ENCODE results near the gene PCLO. TPM values are rescaled to one million over a fixed set of nuclear protein-coding genes. Genes with fewer than 3 reads are reported as not detected.

Gene PCLO
- total and polyA plus RNA-seq, 2 of the 4 experiments (the other 2 are of a cell fraction), result under 0.01 to 0.05 TPM

DNA sequence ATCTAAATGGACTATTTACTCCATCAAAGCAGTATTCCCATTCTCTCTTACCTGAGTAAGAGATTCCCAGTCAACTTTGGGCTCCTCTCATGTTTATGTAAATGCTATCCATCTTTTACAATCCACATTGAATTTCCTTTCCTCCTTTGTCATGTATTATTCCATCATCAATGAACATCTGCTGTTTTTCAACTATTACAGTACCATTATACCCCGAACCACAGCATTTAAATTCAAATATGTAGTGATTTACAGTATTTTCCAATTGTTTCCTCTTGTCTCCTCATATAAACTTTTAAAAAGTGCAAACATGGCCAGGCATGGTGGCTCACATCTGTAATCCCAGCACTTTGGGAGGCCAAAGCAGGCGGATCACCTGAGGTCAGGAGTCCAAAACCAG, 20.3 kb downstream of the PCLO start:
- no peak overlapping the region for H2BK15ac ChIP-seq (ENCODE audit: low read depth, low read length)
- POLR2A ChIA-PET (ENCODE audit: unreplicated experiment), result no interaction called here
- 80% methylated on average over 1 of the region's 2 CpGs; no CpG with 5 or more reads in 1 of the 2 experiments for WGBS, 2 experiments (ENCODE audit: extremely low coverage in 2 of 2, insufficient read length in 1 of 2)

More for the DNA sequence above, 20.3 kb downstream of the PCLO start:
- Histone ChIP-seq H3K9ac (ENCODE audit: low read depth, low read length) (no peak overlapping the region), H3K4me2 (ENCODE audit: low read depth, low read length) (no peak overlapping the region), H4K91ac (ENCODE audit: insufficient read depth, low read depth, low read length) (no peak overlapping the region), H3K14ac (replicated peaks; ENCODE audit: low read depth, low read length) (no peak overlapping the region), H3K9me1 (ENCODE audit: insufficient read depth, low read length) (no peaks in the 10 kb centered on the region), H3K27me3 (ENCODE audit: control insufficient read depth, insufficient read depth, low read length) (no peaks in the 10 kb centered on the region; the same call in 1 of the 2 replicates), H4K8ac (ENCODE audit: low read depth in 2 of 2, low read length in 2 of 2) (no peak overlapping the region), H4K5ac (ENCODE audit: low read depth, low read length) (no peak overlapping the region), H3K27ac (ENCODE audit: insufficient read depth, low read length) (no peak overlapping the region), H4K20me1 (ENCODE audit: insufficient read depth, low read length) (no peaks in the 10 kb centered on the region), H2AFZ (replicated peaks; ENCODE audit: low read length, poor library complexity) (no peak overlapping the region), H3K4ac (ENCODE audit: low read depth, low read length) (no peak overlapping the region), H2BK5ac (ENCODE audit: low read depth, low read length, poor library complexity, severe bottlenecking) (no peak overlapping the region), H2AK5ac (ENCODE audit: low read depth, low read length) (no peak overlapping the region), H2BK120ac (ENCODE audit: low read depth, low read length) (no peak overlapping the region), H3K56ac (ENCODE audit: extremely low read depth, insufficient read depth, low read length) (no peak overlapping the region), H3K79me1 (ENCODE audit: low read depth in 1 of 2, low read length in 2 of 2) (no peaks in the 10 kb centered on the region), H3K36me3 (ENCODE audit: control insufficient read depth, insufficient read depth, low read length) (no peaks in the 10 kb centered on the region), H3K4me1 (ENCODE audit: control insufficient read depth, insufficient read depth, low read length) (no peaks in the 10 kb centered on the region), H3K4me3 (ENCODE audit: insufficient read depth, low read depth, low read length) (no peak overlapping the region), H3K23ac (ENCODE audit: low read depth, low read length) (no peak overlapping the region), H3K9me3 (ENCODE audit: control insufficient read depth, insufficient read depth, low read length) (no peaks in the 10 kb centered on the region), H3K18ac (ENCODE audit: low read depth, low read length) (no peak overlapping the region), H2AK9ac (replicated peaks; ENCODE audit: low read depth, low read length, poor library complexity) (no peak overlapping the region), H2BK20ac (ENCODE audit: low read depth, low read length) (no peak overlapping the region)
- dilution Hi-C loops (cut with HindIII; ENCODE audit: low sequenced_read_pairs, unreplicated experiment) (no loop called here), intact Hi-C loops (cut with micrococcal nuclease) (no loop called here), in situ Hi-C loops (cut with MboI; ENCODE audit: low sequenced_read_pairs) (no loop called here)
- no TSS peak for BruUV-seq (replicated peaks)
- DNase-seq (no peak), ATAC-seq (ENCODE audit: low read depth) (no peak)
- TF ChIP-seq, protein P1, sequence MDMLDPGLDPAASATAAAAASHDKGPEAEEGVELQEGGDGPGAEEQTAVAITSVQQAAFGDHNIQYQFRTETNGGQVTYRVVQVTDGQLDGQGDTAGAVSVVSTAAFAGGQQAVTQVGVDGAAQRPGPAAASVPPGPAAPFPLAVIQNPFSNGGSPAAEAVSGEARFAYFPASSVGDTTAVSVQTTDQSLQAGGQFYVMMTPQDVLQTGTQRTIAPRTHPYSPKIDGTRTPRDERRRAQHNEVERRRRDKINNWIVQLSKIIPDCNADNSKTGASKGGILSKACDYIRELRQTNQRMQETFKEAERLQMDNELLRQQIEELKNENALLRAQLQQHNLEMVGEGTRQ (IDR thresholded peaks at IDR 0.05; ENCODE audit: low read depth, low read length), result no peak
- TF ChIP-seq NFE2L2 (IDR thresholded peaks at IDR 0.05; ENCODE audit: low read depth, low read length), result no peak
- TF ChIP-seq, protein P2, sequence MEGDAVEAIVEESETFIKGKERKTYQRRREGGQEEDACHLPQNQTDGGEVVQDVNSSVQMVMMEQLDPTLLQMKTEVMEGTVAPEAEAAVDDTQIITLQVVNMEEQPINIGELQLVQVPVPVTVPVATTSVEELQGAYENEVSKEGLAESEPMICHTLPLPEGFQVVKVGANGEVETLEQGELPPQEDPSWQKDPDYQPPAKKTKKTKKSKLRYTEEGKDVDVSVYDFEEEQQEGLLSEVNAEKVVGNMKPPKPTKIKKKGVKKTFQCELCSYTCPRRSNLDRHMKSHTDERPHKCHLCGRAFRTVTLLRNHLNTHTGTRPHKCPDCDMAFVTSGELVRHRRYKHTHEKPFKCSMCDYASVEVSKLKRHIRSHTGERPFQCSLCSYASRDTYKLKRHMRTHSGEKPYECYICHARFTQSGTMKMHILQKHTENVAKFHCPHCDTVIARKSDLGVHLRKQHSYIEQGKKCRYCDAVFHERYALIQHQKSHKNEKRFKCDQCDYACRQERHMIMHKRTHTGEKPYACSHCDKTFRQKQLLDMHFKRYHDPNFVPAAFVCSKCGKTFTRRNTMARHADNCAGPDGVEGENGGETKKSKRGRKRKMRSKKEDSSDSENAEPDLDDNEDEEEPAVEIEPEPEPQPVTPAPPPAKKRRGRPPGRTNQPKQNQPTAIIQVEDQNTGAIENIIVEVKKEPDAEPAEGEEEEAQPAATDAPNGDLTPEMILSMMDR (conservative IDR thresholded peaks at IDR 0.05; ENCODE audit: low read depth, low read length), result no peak
- no peak for TF ChIP-seq CHD1 (IDR thresholded peaks at IDR 0.05; ENCODE audit: low read depth, low read length)
- no peak for TF ChIP-seq MXI1 (IDR thresholded peaks at IDR 0.05; ENCODE audit: borderline replicate concordance, low read depth, low read length)
- no peak for TF ChIP-seq POLR2A (IDR thresholded peaks at IDR 0.05; ENCODE audit: low read depth, low read length)
- no peak for TF ChIP-seq BHLHE40 (IDR thresholded peaks at IDR 0.05; ENCODE audit: low read depth, low read length)
- no peak for TF ChIP-seq MAZ (IDR thresholded peaks at IDR 0.05; ENCODE audit: borderline replicate concordance, low read depth, low read length)
- TF ChIP-seq, protein P3, sequence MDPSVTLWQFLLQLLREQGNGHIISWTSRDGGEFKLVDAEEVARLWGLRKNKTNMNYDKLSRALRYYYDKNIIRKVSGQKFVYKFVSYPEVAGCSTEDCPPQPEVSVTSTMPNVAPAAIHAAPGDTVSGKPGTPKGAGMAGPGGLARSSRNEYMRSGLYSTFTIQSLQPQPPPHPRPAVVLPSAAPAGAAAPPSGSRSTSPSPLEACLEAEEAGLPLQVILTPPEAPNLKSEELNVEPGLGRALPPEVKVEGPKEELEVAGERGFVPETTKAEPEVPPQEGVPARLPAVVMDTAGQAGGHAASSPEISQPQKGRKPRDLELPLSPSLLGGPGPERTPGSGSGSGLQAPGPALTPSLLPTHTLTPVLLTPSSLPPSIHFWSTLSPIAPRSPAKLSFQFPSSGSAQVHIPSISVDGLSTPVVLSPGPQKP (IDR thresholded peaks at IDR 0.05; ENCODE audit: borderline replicate concordance, low read depth, low read length), result no peak
- TF ChIP-seq RAD21 (IDR thresholded peaks at IDR 0.05; ENCODE audit: low read length), result no peak
- TF ChIP-seq FOS (IDR thresholded peaks at IDR 0.05; ENCODE audit: low read depth, low read length), result no peak
- TF ChIP-seq CEBPB (IDR thresholded peaks at IDR 0.05; ENCODE audit: low read depth, low read length), result no peak
- CTCF ChIA-PET, result no interaction called here
